Calu3 (cell line): ENCODE results near the gene PPIB. TPM values are rescaled to one million over a fixed set of nuclear protein-coding genes. Genes with fewer than 3 reads are reported as not detected.

ENCODE experiments used
- BruUV-seq: library from RNA; stranded (reverse); fragments of 400-500 nt; replicated peaks from 2 replicates; lab custom pipeline; 2021; lab: Mats Ljungman, UMichigan
- CTCF ChIA-PET: fragments of 300-600 bp; sonication (Branson Sonifier 250); formaldehyde crosslinking; loops from one replicate; lab custom pipeline; 2022; ENCODE audit warnings: antibody characterized with exemption; lab: Charles Lee
- DNase-seq: peaks from one replicate; pipeline ENCODE4 v3.0.0; 2022
- H3K27ac Mint-ChIP-seq: one replicate; pipeline ENCODE4 v1.8.0; 2022; ENCODE audit warnings: mixed read lengths; ENCODE audit not compliant: unreplicated experiment
- H3K27me3 Mint-ChIP-seq: one replicate; pipeline ENCODE4 v1.8.0; 2022; ENCODE audit warnings: mixed read lengths; ENCODE audit not compliant: unreplicated experiment
- H3K36me3 Mint-ChIP-seq: one replicate; pipeline ENCODE4 v1.8.0; 2022; ENCODE audit warnings: mild to moderate bottlenecking, moderate library complexity, mixed read lengths; ENCODE audit not compliant: insufficient read depth, unreplicated experiment
- H3K4me1 Mint-ChIP-seq: one replicate; pipeline ENCODE4 v1.8.0; 2022; ENCODE audit warnings: mild to moderate bottlenecking, low read depth, mixed read lengths; ENCODE audit not compliant: unreplicated experiment
- H3K4me3 Mint-ChIP-seq: one replicate; pipeline ENCODE4 v1.8.0; 2022; ENCODE audit warnings: mild to moderate bottlenecking, low read depth, moderate library complexity, mixed read lengths; ENCODE audit not compliant: unreplicated experiment
- H3K9me3 Mint-ChIP-seq: one replicate; pipeline ENCODE4 v1.8.0; 2022; ENCODE audit warnings: low read depth, mixed read lengths; ENCODE audit not compliant: unreplicated experiment
- CTCF ChIP-seq: fragments of 200-600 bp; IDR thresholded peaks from one replicate; pipeline ENCODE4 v1.8.0; 2022; ENCODE audit warnings: antibody characterized with exemption; ENCODE audit not compliant: unreplicated experiment
- intact Hi-C: fragments of 100-400 bp; cut with micrococcal nuclease; formaldehyde crosslinking; loops from one replicate; pipeline ENCODE4 v1.10.0; 2022; ENCODE audit not compliant: unreplicated experiment
- total RNA-seq: library from RNA; stranded (reverse); gene quantifications from 2 replicates; pipeline ENCODE4 v1.2.3, GENCODE V29; 2022

Gene PPIB
- total RNA-seq, 1 experiment from 2014 or later = 690 TPM

GRCh38 chr15:64180235-64180824, 17.5 kb upstream of the PPIB start:
- Mint-ChIP-seq H3K27me3 (no peaks in the 10 kb centered on the region), H3K4me1 (no peaks in the 10 kb centered on the region), H3K9me3 (no peaks in the 10 kb centered on the region), H3K4me3 (no peak overlapping the region), H3K27ac (no peak overlapping the region), H3K36me3 (peaks cover 5% of the 10 kb centered on the region)
- CTCF ChIA-PET = no interaction called here
- intact Hi-C loops = no loop called here
- no peak for TF ChIP-seq CTCF
- no peak for DNase-seq
- BruUV-seq = no TSS peak

GRCh38 chr15:64166102-64166890, 3.5 kb upstream of the PPIB start:
- intact Hi-C loops = no loop called here
- H3K27ac Mint-ChIP-seq = no peak overlapping the region
- peaks cover 13% of the 10 kb centered on the region for H3K4me1 Mint-ChIP-seq

GRCh38 chr15:64164436-64164835, 1.6 kb upstream of the PPIB start:
- H3K9me3 Mint-ChIP-seq = no peaks in the 10 kb centered on the region
- no peak for DNase-seq
- H3K4me3 Mint-ChIP-seq = no peak overlapping the region
- intact Hi-C loops = no loop called here
- H3K27me3 Mint-ChIP-seq = no peaks in the 10 kb centered on the region
- no TSS peak for BruUV-seq
- TF ChIP-seq CTCF = no peak
- peaks cover 22% of the 10 kb centered on the region for H3K4me1 Mint-ChIP-seq
- CTCF ChIA-PET = no interaction called here
- H3K36me3 Mint-ChIP-seq = peaks cover 47% of the 10 kb centered on the region
- H3K27ac Mint-ChIP-seq = no peak overlapping the region

More at GRCh38 chr15:64166102-64166890, 3.5 kb upstream of the PPIB start:
- Mint-ChIP-seq H3K36me3 (peaks cover 28% of the 10 kb centered on the region), H3K4me3 (no peak overlapping the region), H3K9me3 (no peaks in the 10 kb centered on the region), H3K27me3 (no peaks in the 10 kb centered on the region)
- TF ChIP-seq CTCF = no peak
- BruUV-seq = no TSS peak
- CTCF ChIA-PET = no interaction called here
- DNase-seq = no peak

- DNase-seq = no peak
- H3K27ac Mint-ChIP-seq = peak overlapping the region; percentile 51
- intact Hi-C loops = no loop called here
These were observed 989 bp upstream of the PPIB start for GRCh38 chr15:64163659-64164362.

More at GRCh38 chr15:64163659-64164362, 989 bp upstream of the PPIB start:
- H3K4me1 Mint-ChIP-seq = peaks cover 28% of the 10 kb centered on the region
- CTCF ChIA-PET = interaction anchor here (0.5 to 1.6 kb wide), 10 partner anchors 11 to 1039 kb away, joined by 3 to 10 read pairs (median 4); partner anchors contain the start of genes CIAO2A, CSNK1G1 and TRIP4
- H3K4me3 Mint-ChIP-seq = peak overlapping the region; percentile 91
- peaks cover 53% of the 10 kb centered on the region for H3K36me3 Mint-ChIP-seq
- H3K9me3 Mint-ChIP-seq = no peaks in the 10 kb centered on the region
- BruUV-seq = no TSS peak
- TF ChIP-seq CTCF = no peak
- no peaks in the 10 kb centered on the region for H3K27me3 Mint-ChIP-seq
